ENCODE measurements around the gene NR1I2.

The NR1I2 gene

DNA sequence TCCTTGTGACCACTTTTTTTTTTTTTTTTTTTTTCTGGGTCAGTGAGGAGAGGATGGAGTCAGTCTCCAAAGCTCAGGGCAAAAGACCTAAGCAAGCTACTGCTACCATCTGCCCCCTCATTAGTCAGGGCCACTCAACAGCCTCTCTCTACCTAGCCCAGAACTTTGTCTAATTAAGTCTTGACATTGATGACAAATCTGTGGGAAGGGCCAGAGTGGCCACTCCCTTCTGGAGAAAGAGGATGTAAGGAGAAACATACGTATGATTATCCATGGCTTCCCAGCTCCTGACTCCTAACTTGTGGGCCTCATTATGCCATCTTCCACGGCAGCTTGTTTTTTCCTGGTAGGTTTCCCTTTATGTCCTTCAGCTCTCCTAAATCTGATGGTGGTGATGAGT is 37.9 kb downstream of the NR1I2 start:
- DNase-seq (ENCODE audit: low read depth in 2 of 2): no peak

DNA sequence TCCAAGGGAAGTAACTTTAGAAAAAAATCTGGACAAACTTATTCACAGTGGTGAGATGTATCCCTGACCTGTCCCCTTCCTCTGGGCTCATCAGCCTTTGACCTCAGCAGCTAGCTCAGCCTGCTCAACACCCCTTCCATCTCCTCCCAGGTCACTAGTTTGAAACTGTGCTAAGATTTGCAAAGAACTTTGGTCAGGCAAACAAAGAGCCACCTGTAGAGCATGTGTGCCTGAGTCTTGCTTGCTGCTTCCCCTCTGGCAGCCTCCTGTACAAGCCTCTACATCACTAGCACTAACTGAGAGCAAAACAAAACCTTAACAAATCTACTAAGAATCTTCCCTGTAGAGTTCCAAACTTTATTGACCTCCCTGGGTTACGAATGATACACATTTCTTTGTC is 43.9 kb downstream of the NR1I2 start:
- no peak for DNase-seq (ENCODE audit: low read depth in 2 of 2)

- no peak for DNase-seq (ENCODE audit: low read depth in 2 of 2)
These were observed 45.1 kb downstream of the NR1I2 start for GRCh38 chr3:119826711-119827608.

DNA sequence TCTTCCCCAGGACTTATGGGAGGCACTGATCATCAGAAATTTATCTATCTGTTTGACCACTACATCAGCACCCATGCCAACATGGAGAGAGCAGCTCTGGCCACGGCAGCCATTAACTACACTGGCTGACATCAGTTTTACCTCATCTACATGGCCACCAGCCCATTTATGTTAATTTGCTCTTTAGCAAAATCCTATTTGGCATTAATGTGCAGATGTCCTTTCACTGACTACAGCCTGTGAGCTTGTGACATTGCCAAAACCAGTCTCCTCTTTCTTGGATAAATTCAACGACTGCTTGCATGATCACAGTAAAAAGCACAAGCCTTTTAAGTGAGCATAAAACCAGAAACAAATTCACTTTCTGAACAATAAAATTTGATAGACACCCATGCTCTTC is 47.5 kb downstream of the NR1I2 start:
- no peak for DNase-seq (ENCODE audit: low read depth in 2 of 2)

DNA sequence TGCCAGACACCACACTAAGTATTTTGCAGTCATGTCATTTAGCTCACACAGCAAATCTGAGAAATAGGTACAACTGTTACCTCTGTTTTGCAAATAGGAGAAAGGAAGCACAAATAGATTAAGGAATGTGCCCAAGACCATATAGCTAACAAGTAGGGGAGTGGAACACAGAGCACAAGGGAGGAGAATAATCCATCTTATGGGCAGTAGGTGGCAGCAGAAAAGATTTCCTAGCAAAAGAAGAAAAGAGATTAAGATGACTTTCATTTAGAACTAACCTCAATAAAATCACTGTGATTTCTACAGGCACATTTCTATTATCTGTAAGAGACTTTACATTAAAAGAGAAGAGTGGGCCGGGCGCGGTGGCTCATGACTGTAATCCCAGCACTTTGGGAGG is 49.1 kb downstream of the NR1I2 start:
- DNase-seq (ENCODE audit: low read depth in 2 of 2): no peak

DNA sequence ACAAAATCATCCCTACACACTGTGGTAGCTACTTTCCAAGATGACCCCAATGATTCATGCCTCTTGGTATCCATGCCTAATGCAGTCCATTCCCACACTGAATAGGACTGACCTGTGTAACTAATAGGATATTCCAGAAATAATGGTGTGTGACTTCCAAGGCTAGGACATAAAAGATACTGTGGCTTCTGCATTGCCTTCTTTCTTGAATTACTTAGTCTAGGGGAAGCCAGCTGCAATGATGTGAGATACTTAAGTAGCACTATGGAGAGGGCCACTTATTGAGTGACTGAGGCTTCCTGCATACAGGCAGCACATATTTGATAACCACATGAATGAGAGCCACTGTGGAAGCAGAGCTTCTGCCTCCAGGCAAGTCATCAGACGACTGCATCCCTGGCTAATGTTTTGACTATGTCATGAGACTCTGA is 50.1 kb downstream of the NR1I2 start:
- no peak for DNase-seq (ENCODE audit: low read depth in 2 of 2)

DNA sequence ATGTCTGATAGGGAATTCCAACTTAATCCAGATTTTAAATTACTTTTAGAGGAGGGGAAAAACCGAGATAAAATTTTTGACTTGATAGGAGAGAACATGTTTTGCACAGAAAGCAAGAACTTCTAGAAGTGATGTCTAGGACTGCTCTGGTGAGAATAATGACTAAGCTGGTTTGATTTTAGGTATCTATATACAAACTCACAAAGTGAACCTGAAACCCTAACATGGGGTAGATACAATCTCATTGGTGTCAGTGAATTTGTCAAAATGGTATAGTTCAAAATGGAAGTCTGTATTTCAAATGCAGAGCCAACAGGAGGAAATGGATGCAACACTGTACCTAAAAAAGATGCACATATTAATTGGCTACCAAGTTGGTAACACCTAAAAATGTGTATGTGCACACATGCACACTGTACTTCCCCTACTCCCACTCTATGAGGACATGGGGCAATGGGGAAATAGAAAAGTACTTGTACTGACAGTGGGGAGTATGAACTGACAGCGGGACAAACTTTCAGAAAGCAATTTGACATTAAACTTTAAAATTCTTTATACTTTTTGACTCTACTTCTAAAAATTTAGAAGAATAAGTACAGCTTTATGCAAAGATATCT is 53.0 kb downstream of the NR1I2 start:
- DNase-seq (ENCODE audit: low read depth in 2 of 2): no peak

- no peak for DNase-seq (ENCODE audit: low read depth in 2 of 2)
These were observed 53.7 kb downstream of the NR1I2 start for GRCh38 chr3:119835556-119835955.

DNA sequence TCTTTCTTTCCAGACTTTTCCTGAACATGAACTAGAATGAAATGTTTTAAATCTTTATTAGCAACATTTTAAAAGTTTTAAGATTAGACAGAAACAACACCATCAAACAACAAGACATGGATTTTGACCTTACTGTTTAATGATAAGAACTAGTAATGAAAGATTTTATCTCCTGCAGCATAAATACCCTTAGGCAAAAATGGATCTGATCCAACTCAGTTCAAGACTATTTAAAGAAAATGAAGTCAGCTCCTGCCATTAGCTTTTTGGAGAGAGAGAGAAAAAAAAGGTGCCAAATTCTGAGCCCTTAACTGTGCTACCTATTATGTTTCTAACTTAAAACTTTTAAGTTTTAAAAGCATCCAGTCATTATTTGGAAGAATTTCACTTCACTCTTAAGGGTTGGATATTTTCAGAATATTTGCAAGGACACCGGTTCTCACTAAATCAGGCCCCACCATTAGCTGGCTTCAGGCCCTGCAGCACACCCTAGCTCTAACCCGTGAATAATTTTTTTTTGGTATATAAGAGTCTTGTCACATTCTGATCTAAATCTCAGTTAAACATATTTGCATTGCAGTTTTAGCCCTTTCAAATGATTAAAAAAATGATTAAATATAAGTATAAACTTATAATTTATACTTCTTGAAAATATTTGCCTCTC is 60.0 kb downstream of the NR1I2 start:
- no peak for DNase-seq (ENCODE audit: low read depth in 2 of 2)

DNA sequence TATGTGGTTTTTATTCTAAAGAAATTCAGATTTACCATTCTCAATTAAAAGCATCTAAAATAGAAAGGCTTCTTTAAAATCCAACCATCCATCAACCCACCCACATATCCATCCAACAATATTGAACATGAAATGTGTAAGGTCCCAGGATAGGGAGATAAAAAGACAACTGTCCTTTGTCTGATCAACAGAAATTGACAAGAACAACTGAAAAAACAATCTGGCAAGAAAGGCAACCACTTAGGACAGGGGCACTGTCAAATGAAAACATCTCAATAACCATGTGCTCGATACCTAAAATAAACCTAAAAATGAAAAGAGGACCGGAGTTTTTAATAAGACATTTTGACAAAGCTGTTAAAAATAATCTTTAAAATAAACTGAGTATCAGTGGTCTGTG is 67.2 kb downstream of the NR1I2 start:
- no peak for DNase-seq (ENCODE audit: low read depth in 2 of 2)

DNA sequence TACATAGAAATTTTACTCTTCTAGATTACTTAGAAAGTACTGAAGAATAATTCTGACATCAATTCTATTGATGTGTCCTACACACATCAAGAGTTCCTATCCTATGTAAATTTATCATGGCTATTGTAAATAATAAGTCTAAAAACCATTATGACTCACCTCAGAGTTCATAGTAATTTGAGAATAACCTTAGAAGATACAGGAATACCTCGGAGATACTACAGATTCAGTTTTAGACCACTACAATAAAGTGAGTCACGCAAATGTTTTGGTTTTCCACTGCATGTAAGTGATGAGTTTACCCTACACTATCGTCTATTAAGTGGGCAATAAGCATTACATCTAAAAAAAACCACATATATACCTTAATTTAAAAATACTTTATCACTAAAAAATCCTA is 74.8 kb downstream of the NR1I2 start:
- no peak for DNase-seq (ENCODE audit: low read depth in 2 of 2)

GRCh38 chr3:119858957-119859356 is 77.1 kb downstream of the NR1I2 start:
- DNase-seq (ENCODE audit: low read depth in 2 of 2): no peak

GRCh38 chr3:119859728-119860127 is 77.8 kb downstream of the NR1I2 start:
- DNase-seq (ENCODE audit: low read depth in 2 of 2): no peak

- DNase-seq (ENCODE audit: low read depth in 2 of 2): no peak
These were observed 79.8 kb downstream of the NR1I2 start for GRCh38 chr3:119861681-119862080.

DNA sequence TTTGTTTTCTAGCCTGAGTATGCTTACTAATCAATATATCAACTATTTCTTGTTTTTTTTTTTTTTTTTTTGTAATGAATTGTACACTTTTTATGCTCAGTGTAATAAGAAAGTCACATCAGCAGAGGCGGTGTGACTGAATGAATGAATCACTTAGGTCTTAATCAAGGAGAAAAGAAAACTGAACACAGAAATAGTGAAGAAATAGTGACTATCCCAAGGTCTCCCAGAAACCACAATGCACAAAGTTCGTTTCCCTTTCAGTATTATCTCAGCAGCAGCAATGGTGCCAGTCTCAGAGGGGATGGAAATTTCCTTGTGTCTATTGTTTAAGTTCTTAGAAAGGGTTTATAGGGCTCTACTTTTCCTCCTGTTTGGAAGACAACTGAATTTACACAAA is 80.7 kb downstream of the NR1I2 start:
- DNase-seq (ENCODE audit: low read depth in 2 of 2): no peak

DNA sequence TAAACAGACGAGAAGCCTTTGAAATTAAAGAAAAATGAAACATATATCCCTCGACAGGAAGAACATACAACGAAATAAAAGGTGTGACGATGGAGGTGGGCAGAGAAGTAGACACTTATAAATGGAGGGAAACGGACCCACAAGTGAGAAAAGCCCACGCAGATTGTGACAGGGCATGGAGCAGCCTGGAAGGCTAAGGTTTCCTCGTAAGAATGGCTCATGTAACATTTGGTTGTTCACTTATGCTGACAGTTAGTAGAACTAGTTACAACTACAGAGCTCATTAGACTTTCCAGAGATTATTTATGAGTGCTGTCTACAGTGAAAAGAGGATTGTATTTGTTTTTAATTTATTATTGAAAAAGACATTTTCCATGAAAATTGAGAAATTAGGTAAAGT is 82.6 kb downstream of the NR1I2 start:
- DNase-seq (ENCODE audit: low read depth in 2 of 2): no peak
